Measurements from ENCODE around the gene DNAJB14. TPM values are rescaled to one million over a fixed set of nuclear protein-coding genes. Genes with fewer than 3 reads are reported as not detected.

DNAJB14 gene
- total and polyA plus RNA-seq, 2 of the 13 experiments (the other 11 are each of a cell fraction or from before 2014, with no cell fraction given): 9.1 to 38.1 TPM

DNA sequence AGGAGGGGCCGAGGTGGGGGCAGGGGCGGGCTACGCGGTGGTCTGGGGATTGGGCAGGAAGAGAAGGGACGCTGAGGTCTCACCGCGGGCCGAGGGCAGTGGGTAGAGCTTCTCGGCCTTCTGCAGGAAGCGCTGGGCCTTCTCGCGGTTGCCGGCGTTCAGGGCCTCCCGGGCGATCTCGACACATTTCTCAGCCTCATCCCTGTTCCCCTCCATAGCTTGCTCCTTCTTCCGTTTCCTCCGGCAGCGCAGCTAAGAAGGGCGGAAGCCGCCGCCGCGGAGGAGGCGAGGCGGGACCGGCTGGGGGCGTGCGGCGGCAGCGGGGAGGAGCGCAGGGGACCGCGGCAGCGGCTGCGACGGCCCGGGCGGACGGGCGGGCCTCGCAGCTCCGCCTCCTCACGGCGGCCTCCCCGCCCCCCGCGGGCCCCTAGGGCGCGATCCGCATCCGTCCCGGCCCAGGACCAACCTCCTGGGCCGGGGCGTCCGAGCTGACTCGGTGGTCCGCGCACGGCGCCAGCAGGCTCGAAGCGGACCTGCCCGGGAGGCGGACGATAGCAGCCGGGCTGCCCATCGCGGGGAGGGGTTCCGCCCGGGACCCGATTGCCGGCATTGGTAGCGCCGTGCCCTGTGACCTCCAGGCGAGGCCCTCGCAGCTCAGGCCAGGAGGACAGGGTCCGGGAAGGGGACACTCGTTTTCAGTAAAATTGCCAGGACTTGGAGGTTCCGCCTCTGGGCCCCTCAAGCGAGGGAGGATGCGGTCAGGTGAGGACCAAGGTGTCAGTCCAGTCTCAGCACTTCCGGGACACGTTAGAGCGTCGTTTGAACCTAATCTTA lies at the start of gene DNAJB14 (continued):
- TF ChIP-seq, protein P1, sequence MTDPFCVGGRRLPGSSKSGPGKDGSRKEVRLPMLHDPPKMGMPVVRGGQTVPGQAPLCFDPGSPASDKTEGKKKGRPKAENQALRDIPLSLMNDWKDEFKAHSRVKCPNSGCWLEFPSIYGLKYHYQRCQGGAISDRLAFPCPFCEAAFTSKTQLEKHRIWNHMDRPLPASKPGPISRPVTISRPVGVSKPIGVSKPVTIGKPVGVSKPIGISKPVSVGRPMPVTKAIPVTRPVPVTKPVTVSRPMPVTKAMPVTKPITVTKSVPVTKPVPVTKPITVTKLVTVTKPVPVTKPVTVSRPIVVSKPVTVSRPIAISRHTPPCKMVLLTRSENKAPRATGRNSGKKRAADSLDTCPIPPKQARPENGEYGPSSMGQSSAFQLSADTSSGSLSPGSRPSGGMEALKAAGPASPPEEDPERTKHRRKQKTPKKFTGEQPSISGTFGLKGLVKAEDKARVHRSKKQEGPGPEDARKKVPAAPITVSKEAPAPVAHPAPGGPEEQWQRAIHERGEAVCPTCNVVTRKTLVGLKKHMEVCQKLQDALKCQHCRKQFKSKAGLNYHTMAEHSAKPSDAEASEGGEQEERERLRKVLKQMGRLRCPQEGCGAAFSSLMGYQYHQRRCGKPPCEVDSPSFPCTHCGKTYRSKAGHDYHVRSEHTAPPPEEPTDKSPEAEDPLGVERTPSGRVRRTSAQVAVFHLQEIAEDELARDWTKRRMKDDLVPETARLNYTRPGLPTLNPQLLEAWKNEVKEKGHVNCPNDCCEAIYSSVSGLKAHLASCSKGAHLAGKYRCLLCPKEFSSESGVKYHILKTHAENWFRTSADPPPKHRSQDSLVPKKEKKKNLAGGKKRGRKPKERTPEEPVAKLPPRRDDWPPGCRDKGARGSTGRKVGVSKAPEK (CRISPR knock-in tag; IDR thresholded peaks at IDR 0.05; ENCODE audit: borderline replicate concordance): peak; percentile 58; the same call in 1 of the 2 replicates
- TF ChIP-seq TBX2 (CRISPR knock-in tag; IDR thresholded peaks at IDR 0.05; ENCODE audit: borderline replicate concordance): peak; percentile 72
- TF ChIP-seq KAT7 (CRISPR knock-in tag; IDR thresholded peaks at IDR 0.05; ENCODE audit: borderline replicate concordance): no peak; the same call in 1 of the 2 replicates
- no peak; the same call in 1 of the 2 replicates for TF ChIP-seq SIX4 (CRISPR knock-in tag; IDR thresholded peaks at IDR 0.05)
- TF ChIP-seq, protein P2, sequence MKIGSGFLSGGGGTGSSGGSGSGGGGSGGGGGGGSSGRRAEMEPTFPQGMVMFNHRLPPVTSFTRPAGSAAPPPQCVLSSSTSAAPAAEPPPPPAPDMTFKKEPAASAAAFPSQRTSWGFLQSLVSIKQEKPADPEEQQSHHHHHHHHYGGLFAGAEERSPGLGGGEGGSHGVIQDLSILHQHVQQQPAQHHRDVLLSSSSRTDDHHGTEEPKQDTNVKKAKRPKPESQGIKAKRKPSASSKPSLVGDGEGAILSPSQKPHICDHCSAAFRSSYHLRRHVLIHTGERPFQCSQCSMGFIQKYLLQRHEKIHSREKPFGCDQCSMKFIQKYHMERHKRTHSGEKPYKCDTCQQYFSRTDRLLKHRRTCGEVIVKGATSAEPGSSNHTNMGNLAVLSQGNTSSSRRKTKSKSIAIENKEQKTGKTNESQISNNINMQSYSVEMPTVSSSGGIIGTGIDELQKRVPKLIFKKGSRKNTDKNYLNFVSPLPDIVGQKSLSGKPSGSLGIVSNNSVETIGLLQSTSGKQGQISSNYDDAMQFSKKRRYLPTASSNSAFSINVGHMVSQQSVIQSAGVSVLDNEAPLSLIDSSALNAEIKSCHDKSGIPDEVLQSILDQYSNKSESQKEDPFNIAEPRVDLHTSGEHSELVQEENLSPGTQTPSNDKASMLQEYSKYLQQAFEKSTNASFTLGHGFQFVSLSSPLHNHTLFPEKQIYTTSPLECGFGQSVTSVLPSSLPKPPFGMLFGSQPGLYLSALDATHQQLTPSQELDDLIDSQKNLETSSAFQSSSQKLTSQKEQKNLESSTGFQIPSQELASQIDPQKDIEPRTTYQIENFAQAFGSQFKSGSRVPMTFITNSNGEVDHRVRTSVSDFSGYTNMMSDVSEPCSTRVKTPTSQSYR (CRISPR knock-in tag; IDR thresholded peaks at IDR 0.05; ENCODE audit: borderline replicate concordance): no peak; the same call in 1 of the 2 replicates
- TF ChIP-seq, protein P3, sequence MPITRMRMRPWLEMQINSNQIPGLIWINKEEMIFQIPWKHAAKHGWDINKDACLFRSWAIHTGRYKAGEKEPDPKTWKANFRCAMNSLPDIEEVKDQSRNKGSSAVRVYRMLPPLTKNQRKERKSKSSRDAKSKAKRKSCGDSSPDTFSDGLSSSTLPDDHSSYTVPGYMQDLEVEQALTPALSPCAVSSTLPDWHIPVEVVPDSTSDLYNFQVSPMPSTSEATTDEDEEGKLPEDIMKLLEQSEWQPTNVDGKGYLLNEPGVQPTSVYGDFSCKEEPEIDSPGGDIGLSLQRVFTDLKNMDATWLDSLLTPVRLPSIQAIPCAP (CRISPR knock-in tag; IDR thresholded peaks at IDR 0.05; ENCODE audit: low read depth): 0 out of 2 replicates have a peak, but pooled peaks have one; percentile 59
- TF ChIP-seq, protein P4, sequence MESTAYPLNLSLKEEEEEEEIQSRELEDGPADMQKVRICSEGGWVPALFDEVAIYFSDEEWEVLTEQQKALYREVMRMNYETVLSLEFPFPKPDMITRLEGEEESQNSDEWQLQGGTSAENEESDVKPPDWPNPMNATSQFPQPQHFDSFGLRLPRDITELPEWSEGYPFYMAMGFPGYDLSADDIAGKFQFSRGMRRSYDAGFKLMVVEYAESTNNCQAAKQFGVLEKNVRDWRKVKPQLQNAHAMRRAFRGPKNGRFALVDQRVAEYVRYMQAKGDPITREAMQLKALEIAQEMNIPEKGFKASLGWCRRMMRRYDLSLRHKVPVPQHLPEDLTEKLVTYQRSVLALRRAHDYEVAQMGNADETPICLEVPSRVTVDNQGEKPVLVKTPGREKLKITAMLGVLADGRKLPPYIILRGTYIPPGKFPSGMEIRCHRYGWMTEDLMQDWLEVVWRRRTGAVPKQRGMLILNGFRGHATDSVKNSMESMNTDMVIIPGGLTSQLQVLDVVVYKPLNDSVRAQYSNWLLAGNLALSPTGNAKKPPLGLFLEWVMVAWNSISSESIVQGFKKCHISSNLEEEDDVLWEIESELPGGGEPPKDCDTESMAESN (CRISPR knock-in tag; conservative IDR thresholded peaks at IDR 0.05): peak; percentile 72; the same call in 1 of the 2 replicates
- no peak for TF ChIP-seq TBL1XR1 (IDR thresholded peaks at IDR 0.05; ENCODE audit: borderline replicate concordance, low read length, partially characterized antibody)
- TF ChIP-seq, protein P5, sequence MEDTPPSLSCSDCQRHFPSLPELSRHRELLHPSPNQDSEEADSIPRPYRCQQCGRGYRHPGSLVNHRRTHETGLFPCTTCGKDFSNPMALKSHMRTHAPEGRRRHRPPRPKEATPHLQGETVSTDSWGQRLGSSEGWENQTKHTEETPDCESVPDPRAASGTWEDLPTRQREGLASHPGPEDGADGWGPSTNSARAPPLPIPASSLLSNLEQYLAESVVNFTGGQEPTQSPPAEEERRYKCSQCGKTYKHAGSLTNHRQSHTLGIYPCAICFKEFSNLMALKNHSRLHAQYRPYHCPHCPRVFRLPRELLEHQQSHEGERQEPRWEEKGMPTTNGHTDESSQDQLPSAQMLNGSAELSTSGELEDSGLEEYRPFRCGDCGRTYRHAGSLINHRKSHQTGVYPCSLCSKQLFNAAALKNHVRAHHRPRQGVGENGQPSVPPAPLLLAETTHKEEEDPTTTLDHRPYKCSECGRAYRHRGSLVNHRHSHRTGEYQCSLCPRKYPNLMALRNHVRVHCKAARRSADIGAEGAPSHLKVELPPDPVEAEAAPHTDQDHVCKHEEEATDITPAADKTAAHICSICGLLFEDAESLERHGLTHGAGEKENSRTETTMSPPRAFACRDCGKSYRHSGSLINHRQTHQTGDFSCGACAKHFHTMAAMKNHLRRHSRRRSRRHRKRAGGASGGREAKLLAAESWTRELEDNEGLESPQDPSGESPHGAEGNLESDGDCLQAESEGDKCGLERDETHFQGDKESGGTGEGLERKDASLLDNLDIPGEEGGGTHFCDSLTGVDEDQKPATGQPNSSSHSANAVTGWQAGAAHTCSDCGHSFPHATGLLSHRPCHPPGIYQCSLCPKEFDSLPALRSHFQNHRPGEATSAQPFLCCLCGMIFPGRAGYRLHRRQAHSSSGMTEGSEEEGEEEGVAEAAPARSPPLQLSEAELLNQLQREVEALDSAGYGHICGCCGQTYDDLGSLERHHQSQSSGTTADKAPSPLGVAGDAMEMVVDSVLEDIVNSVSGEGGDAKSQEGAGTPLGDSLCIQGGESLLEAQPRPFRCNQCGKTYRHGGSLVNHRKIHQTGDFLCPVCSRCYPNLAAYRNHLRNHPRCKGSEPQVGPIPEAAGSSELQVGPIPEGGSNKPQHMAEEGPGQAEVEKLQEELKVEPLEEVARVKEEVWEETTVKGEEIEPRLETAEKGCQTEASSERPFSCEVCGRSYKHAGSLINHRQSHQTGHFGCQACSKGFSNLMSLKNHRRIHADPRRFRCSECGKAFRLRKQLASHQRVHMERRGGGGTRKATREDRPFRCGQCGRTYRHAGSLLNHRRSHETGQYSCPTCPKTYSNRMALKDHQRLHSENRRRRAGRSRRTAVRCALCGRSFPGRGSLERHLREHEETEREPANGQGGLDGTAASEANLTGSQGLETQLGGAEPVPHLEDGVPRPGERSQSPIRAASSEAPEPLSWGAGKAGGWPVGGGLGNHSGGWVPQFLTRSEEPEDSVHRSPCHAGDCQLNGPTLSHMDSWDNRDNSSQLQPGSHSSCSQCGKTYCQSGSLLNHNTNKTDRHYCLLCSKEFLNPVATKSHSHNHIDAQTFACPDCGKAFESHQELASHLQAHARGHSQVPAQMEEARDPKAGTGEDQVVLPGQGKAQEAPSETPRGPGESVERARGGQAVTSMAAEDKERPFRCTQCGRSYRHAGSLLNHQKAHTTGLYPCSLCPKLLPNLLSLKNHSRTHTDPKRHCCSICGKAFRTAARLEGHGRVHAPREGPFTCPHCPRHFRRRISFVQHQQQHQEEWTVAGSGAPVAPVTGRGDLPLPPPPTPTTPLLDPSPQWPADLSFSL (CRISPR knock-in tag; IDR thresholded peaks at IDR 0.05): no peak
- no peak for TF ChIP-seq KDM1A (CRISPR knock-in tag; IDR thresholded peaks at IDR 0.05)
- peak; percentile 99 for TF ChIP-seq KDM2A (CRISPR knock-in tag; IDR thresholded peaks at IDR 0.05; ENCODE audit: borderline replicate concordance, low read depth)

All from HepG2 (cell line).